HEK293T (cell line): ENCODE results near the gene ZSCAN30.

Source experiments
- CTCF ChIA-PET: fragments of 350-600 bp; formaldehyde crosslinking; extraction: SDS; loops from one replicate; lab custom pipeline; 2021; ENCODE audit warnings: antibody characterized with exemption, inconsistent platforms; lab: Yijun Ruan, JAX
- POLR2A ChIA-PET: fragments of 350-600 bp; formaldehyde crosslinking; extraction: SDS; loops from one replicate; lab custom pipeline; 2020; ENCODE audit warnings: antibody characterized with exemption, inconsistent platforms; lab: Yijun Ruan, JAX
- DNase-seq: peaks from one replicate; pipeline ENCODE4 v3.0.0; 2012; ENCODE audit warnings: mixed read lengths; ENCODE audit errors: extremely low spot score
- ARNT ChIP-seq: fragments of 450-650 bp; IDR thresholded peaks from 2 replicates; pipeline ENCODE4 v1.6.1; 2017; ENCODE audit warnings: mild to moderate bottlenecking
- BHLHE40 ChIP-seq: fragments of 450-650 bp; IDR thresholded peaks from 2 replicates; pipeline ENCODE4 v1.6.1; 2016; ENCODE audit warnings: mild to moderate bottlenecking, moderate library complexity, borderline replicate concordance
- CTBP1 ChIP-seq: fragments of 450-650 bp; IDR thresholded peaks from 2 replicates; pipeline ENCODE4 v1.6.1; 2016; ENCODE audit warnings: borderline replicate concordance
- ELF4 ChIP-seq: fragments of 450-650 bp; IDR thresholded peaks from 2 replicates; pipeline ENCODE4 v1.6.1; 2017; ENCODE audit warnings: antibody characterized with exemption
- FOXA1 ChIP-seq: fragments of 450-650 bp; IDR thresholded peaks from 2 replicates; pipeline ENCODE4 v1.6.1; 2016; ENCODE audit warnings: mild to moderate bottlenecking
- FOXK2 ChIP-seq: fragments of 450-650 bp; IDR thresholded peaks from 2 replicates; pipeline ENCODE4 v1.6.1; 2016; ENCODE audit warnings: mild to moderate bottlenecking
- FOXM1 ChIP-seq: fragments of 450-650 bp; IDR thresholded peaks from 2 replicates; pipeline ENCODE4 v1.6.1; 2017; ENCODE audit warnings: mild to moderate bottlenecking, borderline replicate concordance
- HDGF ChIP-seq: fragments of 450-650 bp; IDR thresholded peaks from 2 replicates; pipeline ENCODE4 v1.6.1; 2017; ENCODE audit warnings: antibody characterized with exemption, borderline replicate concordance
- L3MBTL2 ChIP-seq: fragments of 450-650 bp; conservative IDR thresholded peaks from 2 replicates; pipeline ENCODE4 v1.6.1; 2016; ENCODE audit warnings: mild to moderate bottlenecking
- LEF1 ChIP-seq: fragments of 450-650 bp; IDR thresholded peaks from 2 replicates; pipeline ENCODE4 v1.6.1; 2017; ENCODE audit warnings: mild to moderate bottlenecking, borderline replicate concordance
- NFRKB ChIP-seq: fragments of 450-650 bp; IDR thresholded peaks from 2 replicates; pipeline ENCODE4 v1.6.1; 2016; ENCODE audit warnings: mild to moderate bottlenecking, moderate library complexity
- SP1 ChIP-seq: fragments of 450-650 bp; IDR thresholded peaks from 2 replicates; pipeline ENCODE4 v1.6.1; 2017
- SUZ12 ChIP-seq: fragments of 450-650 bp; IDR thresholded peaks from 2 replicates; pipeline ENCODE4 v1.6.1; 2016; ENCODE audit warnings: mild to moderate bottlenecking
- TARDBP ChIP-seq: fragments of 450-650 bp; IDR thresholded peaks from 2 replicates; pipeline ENCODE4 v1.6.1; 2016
- ZNF384 ChIP-seq: fragments of 450-650 bp; IDR thresholded peaks from 2 replicates; pipeline ENCODE4 v1.6.1; 2016
- TF ChIP-seq, protein P1 (sequence below): fragments of 450-650 bp; IDR thresholded peaks from 2 replicates; pipeline ENCODE4 v1.6.1; 2016

ZSCAN30 gene

DNA sequence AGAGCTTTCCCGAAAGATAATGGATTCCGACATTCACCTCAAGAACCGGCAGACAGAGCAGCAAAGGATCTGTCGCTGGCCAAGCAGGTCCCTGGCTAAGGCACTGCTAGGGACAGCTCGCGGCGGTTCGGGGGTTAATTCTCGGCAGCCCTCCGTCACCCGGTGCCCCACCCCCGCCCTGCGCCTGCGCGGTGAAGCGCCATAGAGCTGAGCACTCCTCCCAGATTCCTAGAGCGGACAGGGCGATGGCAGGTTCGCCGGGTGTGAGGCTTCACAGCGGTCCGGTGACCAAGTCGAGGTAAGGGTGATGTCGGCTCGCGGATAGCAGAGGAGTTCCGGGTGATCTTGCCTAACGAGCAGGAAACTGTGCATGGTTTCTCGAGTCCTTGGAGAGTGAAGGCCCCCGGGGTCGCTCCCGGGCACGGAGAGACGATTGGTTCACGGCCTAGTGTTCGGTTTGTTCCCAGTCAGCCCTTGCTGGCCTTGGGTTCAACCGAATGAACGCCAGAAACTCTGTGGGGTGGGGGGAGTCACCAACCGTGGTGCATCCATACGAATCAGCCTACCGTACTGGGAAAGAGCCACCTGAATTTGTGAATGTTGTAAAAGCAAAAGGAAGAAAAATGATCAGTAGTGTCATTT is at the start of gene ZSCAN30:
Gene ZSCAN30 (minus strand): TSS at position 136 of the 642 bp plus-strand sequence. CDS start 25,877 bp downstream, outside the sequence.
- no peak for TF ChIP-seq NFRKB
- peak; percentile 59; the same call in 1 of the 2 replicates for TF ChIP-seq CTBP1
- no peak for TF ChIP-seq SUZ12
- TF ChIP-seq SP1: no peak
- TF ChIP-seq, protein P1, sequence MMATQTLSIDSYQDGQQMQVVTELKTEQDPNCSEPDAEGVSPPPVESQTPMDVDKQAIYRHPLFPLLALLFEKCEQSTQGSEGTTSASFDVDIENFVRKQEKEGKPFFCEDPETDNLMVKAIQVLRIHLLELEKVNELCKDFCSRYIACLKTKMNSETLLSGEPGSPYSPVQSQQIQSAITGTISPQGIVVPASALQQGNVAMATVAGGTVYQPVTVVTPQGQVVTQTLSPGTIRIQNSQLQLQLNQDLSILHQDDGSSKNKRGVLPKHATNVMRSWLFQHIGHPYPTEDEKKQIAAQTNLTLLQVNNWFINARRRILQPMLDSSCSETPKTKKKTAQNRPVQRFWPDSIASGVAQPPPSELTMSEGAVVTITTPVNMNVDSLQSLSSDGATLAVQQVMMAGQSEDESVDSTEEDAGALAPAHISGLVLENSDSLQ: 0 out of 2 replicates have a peak, but pooled peaks have one; percentile 17
- TF ChIP-seq BHLHE40: no peak
- TF ChIP-seq L3MBTL2: peak; percentile 88
- TF ChIP-seq ELF4: peak; percentile 85
- TF ChIP-seq FOXM1: peak; percentile 38; the same call in 1 of the 2 replicates
- peak; percentile 87 for TF ChIP-seq ARNT
- no peak for TF ChIP-seq HDGF
- DNase-seq: peak; percentile 100
- ChIA-PET CTCF (no interaction called here), POLR2A (interaction anchor here (0.6 to 3.0 kb wide), 26 partner anchors 9 to 290 kb away, joined by 3 to 26 read pairs (median 4); partner anchors contain the start of genes ZNF24, ZNF396 and ZNF397)

DNA sequence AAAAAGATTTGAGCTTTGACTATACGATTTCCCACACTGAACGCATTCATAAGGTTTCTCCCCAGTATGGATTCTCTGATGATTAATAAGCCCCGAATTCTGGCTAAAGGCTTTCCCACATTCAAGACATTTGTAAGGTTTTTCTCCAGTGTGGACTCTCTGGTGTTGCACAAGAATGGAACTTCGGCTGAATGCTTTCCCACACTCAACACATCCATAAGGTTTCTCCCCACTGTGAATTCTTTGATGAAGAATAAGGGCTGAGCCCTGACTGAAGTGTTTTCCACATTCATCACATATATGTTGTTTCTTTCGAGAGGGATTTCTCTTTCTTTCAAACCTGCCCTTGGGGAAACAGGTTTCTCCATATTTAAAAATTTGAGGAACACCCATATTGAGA is 47.3 kb upstream of the ZSCAN30 start:
- TF ChIP-seq FOXK2 (no peak), FOXM1 (no peak), CTBP1 (no peak), BHLHE40 (no peak), HDGF (no peak), L3MBTL2 (no peak), LEF1 (no peak), TARDBP (no peak), SP1 (no peak), NFRKB (no peak), FOXA1 (no peak), SUZ12 (no peak), ARNT (no peak)
- TF ChIP-seq, protein P1: no peak
- ChIA-PET POLR2A (no interaction called here), CTCF (no interaction called here)
- no peak for DNase-seq

DNA sequence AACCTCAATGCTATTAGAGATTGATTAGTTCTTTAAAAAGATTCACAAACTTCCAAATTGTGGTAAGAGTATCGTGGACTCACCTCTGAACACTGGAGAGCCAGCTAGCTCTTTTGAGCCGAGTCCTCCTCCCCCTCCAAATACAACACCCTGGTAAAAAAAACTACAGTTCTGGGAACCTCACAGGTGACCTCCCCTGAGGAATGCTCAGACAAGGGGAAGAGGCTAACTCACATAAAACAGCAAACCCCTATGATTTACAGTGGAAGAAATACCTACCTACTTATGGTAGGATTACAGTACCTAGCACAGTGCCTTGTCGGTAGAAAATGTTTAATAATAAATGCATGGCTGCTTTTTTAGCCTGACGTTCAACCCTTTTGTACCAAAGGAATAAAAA is 45.8 kb upstream of the ZSCAN30 start:
- POLR2A ChIA-PET: no interaction called here
- DNase-seq: no peak
- TF ChIP-seq SUZ12: no peak
- TF ChIP-seq LEF1: no peak
- TF ChIP-seq ZNF384: no peak
- TF ChIP-seq FOXM1: no peak
- TF ChIP-seq SP1: no peak
- TF ChIP-seq HDGF: no peak
- no peak for TF ChIP-seq ARNT
- TF ChIP-seq ELF4: no peak
- TF ChIP-seq FOXK2: no peak
- no peak for TF ChIP-seq BHLHE40
- TF ChIP-seq, protein P1: no peak
- TF ChIP-seq CTBP1: no peak
- TF ChIP-seq FOXA1: no peak
- TF ChIP-seq L3MBTL2: no peak
- no peak for TF ChIP-seq NFRKB
- TF ChIP-seq TARDBP: no peak
- CTCF ChIA-PET: no interaction called here

DNA sequence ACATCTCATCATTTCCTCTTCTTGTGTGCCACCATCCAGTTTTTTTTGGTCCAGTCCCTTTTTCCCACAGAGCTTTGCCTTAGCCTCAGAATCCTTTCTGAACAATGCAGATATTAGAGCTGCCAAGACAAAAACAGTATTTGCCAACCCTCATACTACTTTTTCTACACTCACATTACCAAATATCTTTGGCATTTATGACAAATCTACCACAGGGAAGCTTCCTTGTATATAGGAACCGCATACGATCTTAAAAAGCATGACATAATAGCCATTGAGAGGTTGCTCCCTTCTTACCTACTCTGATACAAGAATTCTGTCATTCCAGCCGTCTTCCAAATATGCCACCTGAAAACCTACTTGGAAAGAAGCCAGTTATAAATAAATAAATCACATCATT is 44.8 kb upstream of the ZSCAN30 start:
- ChIA-PET CTCF (no interaction called here), POLR2A (interaction anchor here (1.8 kb wide), 1 partner anchor 10 kb away, joined by 9 read pairs; the partner anchor contains the start of gene ZNF24)
- no peak for DNase-seq
- no peak for TF ChIP-seq NFRKB
- TF ChIP-seq FOXM1: no peak
- no peak for TF ChIP-seq TARDBP

DNA sequence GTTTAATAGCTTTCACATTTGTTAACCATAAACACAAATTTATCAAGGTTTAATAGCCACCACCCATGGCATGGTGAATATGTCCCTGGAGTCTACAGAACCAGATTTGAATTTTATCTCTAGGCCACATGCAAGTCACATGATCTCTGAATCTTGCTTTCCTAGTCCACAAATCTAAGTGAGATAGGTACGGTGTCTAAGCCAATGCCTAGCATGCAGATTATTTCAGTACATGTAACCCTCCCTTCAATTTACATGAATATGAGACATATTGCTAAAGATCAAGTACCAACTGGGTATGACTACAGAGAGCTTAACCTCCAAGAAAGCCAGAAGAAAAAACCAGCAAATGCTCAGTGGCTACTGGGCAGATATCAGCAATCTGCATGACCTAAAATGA is 44.2 kb upstream of the ZSCAN30 start:
- ChIA-PET POLR2A (interaction anchor here (1.8 kb wide), 1 partner anchor 10 kb away, joined by 9 read pairs; the partner anchor contains the start of gene ZNF24), CTCF (no interaction called here)
- no peak for TF ChIP-seq ELF4
- TF ChIP-seq FOXM1: no peak
- TF ChIP-seq FOXA1: no peak
- no peak for TF ChIP-seq L3MBTL2
- no peak for TF ChIP-seq TARDBP
- no peak for TF ChIP-seq HDGF
- no peak for TF ChIP-seq SP1
- TF ChIP-seq LEF1: no peak
- TF ChIP-seq, protein P1: no peak
- TF ChIP-seq SUZ12: no peak
- no peak for TF ChIP-seq CTBP1
- no peak for TF ChIP-seq NFRKB
- TF ChIP-seq ZNF384: no peak
- no peak for TF ChIP-seq FOXK2
- no peak for TF ChIP-seq BHLHE40
- TF ChIP-seq ARNT: no peak
- no peak for DNase-seq
